ENCODE data around the gene PKNOX2.

GRCh38 chr11:125320347-125321076 is 156.0 kb downstream of the PKNOX2 start:
- no peak for TF ChIP-seq POLR2A (IDR thresholded peaks at IDR 0.05)
- no peak for TF ChIP-seq EP300 (IDR thresholded peaks at IDR 0.05)

Data from ovary (tissue), 1 donor.